Glutamatergic neuron (in vitro differentiated cells): ENCODE results near the gene FBXO44. TPM values are rescaled to one million over a fixed set of nuclear protein-coding genes. Genes with fewer than 3 reads are reported as not detected.

Experiments
- DNase-seq: peaks from one replicate; pipeline ENCODE4 v3.0.0; 2022
- H3K27ac Mint-ChIP-seq: one replicate; pipeline ENCODE4 v1.8.0; 2020; ENCODE audit warnings: mild to moderate bottlenecking, mixed read lengths, inconsistent platforms; ENCODE audit not compliant: unreplicated experiment
- H3K27me3 Mint-ChIP-seq: one replicate; pipeline ENCODE4 v1.8.0; 2020; ENCODE audit warnings: mild to moderate bottlenecking, moderate library complexity, mixed read lengths, inconsistent platforms; ENCODE audit not compliant: unreplicated experiment
- H3K36me3 Mint-ChIP-seq: one replicate; pipeline ENCODE4 v1.8.0; 2020; ENCODE audit warnings: mild to moderate bottlenecking, mixed read lengths, inconsistent platforms; ENCODE audit not compliant: unreplicated experiment
- H3K4me1 Mint-ChIP-seq: one replicate; pipeline ENCODE4 v1.8.0; 2020; ENCODE audit warnings: mild to moderate bottlenecking, low read depth, mixed read lengths, inconsistent platforms; ENCODE audit not compliant: unreplicated experiment
- H3K4me3 Mint-ChIP-seq: one replicate; pipeline ENCODE4 v1.8.0; 2020; ENCODE audit warnings: mild to moderate bottlenecking, mixed read lengths, inconsistent platforms; ENCODE audit not compliant: unreplicated experiment
- H3K9me3 Mint-ChIP-seq: one replicate; pipeline ENCODE4 v1.8.0; 2020; ENCODE audit warnings: mild to moderate bottlenecking, moderate library complexity, mixed read lengths, inconsistent platforms; ENCODE audit not compliant: unreplicated experiment
- CTCF ChIP-seq: fragments of 200-600 bp; sonication (generic); IDR thresholded peaks from one replicate; pipeline ENCODE4 v1.5.0; 2021; ENCODE audit not compliant: partially characterized antibody, unreplicated experiment
- total RNA-seq: library from RNA; stranded (reverse); fragmentation: NEBNext Ultra II Directional; extraction: Animal tissue kit (Norgen Biotek cat#: 25700); gene quantifications from one replicate; pipeline ENCODE4 v1.2.1, GENCODE V29; 2021; ENCODE audit not compliant: unreplicated experiment

The FBXO44 gene
- total RNA-seq, 1 donor from 2014 or later, result 51.7 TPM

DNA sequence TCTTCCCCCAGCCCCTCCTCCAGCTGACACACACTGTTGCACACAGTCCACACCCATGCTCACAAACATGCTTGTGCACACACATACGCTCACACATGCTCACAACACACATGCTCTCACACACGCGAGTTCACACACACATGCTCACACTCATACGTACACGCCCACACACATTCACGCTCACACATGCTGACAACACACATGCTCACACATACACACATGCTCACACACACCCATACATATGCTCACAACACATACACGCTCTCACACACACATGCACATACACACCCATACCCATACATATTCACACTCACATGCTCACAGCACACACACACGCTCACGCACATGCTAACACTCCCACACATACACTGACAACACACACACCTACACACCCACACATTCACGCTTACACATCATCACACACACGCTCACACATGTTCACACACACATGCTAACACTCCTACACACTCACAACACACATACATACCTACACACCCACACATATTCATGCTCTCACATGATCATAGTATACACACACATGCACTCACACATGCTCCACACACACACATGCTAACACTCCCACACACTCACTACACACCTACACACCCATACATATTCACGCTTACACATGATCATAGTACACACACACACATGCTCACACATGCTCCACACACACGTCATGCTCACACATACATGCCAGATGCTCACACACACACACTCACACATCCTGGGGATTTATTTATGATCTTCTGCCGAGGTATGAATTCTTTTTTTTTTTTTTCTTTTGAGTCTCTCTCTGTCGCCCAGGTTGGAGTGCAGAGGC is 47.5 kb downstream of the FBXO44 start:
- TF ChIP-seq CTCF, result no peak
- no peak overlapping the region for H3K27ac Mint-ChIP-seq
- H3K4me1 Mint-ChIP-seq, result peaks cover 46% of the 10 kb centered on the region
- no peak for DNase-seq
- H3K27me3 Mint-ChIP-seq, result peaks cover 2% of the 10 kb centered on the region
- peaks cover 1% of the 10 kb centered on the region for H3K9me3 Mint-ChIP-seq
- no peak overlapping the region for H3K4me3 Mint-ChIP-seq
- no peaks in the 10 kb centered on the region for H3K36me3 Mint-ChIP-seq

DNA sequence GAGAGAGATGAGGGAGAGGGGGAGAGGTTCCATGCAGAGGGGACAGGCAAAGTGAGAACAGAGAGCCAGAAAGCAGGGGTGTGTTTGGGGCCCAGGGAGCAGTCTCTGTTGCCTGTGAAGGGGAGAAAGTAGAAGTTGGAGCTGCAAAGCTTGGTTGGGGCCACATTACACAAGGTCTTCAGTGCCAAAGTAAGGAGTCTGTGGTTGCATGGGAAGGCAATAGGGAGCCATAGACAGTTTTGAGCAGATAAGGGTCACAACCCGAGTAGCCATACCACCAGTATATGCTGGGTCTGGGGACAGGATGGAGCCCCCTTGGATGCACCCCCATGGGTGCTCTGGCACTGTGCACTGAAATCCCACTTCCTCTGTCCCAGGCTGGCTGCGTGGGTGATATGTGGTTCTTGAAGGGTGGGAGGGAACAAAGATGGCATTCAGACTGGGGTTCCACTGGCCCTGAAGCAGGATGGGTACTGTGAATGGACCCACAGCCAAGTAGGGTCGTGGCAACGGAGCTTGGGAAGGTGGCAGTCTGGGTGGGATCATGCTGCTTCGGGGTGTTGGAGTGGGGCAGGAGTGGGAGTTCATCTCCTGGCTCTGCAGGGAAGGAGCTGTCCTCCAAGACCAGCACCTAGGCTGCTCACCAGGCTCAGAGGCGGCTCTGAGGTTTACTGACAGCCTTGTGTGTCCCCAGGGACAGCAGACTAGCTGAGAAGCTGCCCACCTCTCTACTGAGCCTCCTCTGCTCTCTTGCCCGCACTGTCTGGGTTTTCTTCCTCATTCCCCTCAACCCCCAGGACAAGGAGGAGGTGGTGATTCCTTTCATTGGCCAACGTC is 48.9 kb downstream of the FBXO44 start:
- peak overlapping the region; percentile 24 for H3K27ac Mint-ChIP-seq
- peaks cover 2% of the 10 kb centered on the region for H3K27me3 Mint-ChIP-seq
- H3K36me3 Mint-ChIP-seq, result no peaks in the 10 kb centered on the region
- no peak for TF ChIP-seq CTCF
- H3K4me3 Mint-ChIP-seq, result no peak overlapping the region
- peaks cover 1% of the 10 kb centered on the region for H3K9me3 Mint-ChIP-seq
- peaks cover 44% of the 10 kb centered on the region for H3K4me1 Mint-ChIP-seq
- no peak for DNase-seq

GRCh38 chr1:11704194-11704529 is 49.5 kb downstream of the FBXO44 start:
- Mint-ChIP-seq H3K27ac (peak overlapping the region; percentile 24), H3K9me3 (peaks cover 1% of the 10 kb centered on the region), H3K27me3 (peaks cover 2% of the 10 kb centered on the region), H3K4me3 (no peak overlapping the region), H3K36me3 (no peaks in the 10 kb centered on the region), H3K4me1 (peaks cover 38% of the 10 kb centered on the region)
- no peak for TF ChIP-seq CTCF
- no peak for DNase-seq

DNA sequence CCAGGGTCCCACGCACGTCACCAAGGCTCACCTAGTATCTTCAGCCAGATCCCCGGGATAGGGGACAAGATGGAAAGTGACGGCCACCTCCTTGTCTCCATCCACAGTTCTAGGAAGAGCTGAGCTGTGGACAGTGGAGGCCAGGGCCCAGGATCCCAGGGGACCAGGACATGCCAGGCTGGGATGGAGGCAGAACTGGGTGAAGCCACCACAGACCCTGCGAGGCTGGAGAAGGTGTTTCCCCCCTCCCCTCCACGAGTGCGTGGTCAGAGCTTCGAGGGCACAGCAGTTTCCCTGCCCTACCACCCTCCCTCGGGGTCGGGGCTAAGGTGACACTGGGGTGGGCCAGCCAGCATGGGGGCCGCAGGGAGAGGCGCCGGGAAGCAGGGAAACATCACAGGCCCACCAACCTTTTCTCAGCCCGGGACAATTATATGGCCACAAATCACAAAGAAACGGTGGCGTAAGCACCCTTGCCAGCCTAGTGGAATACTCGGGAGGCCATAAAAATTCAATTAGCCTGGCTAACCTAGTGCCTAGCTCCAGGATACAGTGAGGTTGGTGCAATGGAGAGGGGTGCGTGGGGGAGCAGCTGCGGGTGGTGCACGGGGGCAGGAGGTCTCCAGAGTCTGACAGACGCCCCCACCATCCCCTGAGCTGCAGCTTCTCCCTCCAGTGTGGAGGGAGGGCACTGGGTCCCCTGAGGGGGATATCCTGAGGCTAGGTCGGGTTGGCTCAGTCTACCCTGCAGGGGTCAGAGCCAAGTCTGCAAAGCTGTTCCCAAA is 50.2 kb downstream of the FBXO44 start:
- TF ChIP-seq CTCF, result no peak
- no peaks in the 10 kb centered on the region for H3K36me3 Mint-ChIP-seq
- peaks cover 37% of the 10 kb centered on the region for H3K4me1 Mint-ChIP-seq
- peak overlapping the region; percentile 68 for H3K4me3 Mint-ChIP-seq
- H3K27me3 Mint-ChIP-seq, result peaks cover 2% of the 10 kb centered on the region
- H3K9me3 Mint-ChIP-seq, result peaks cover 4% of the 10 kb centered on the region
- peak overlapping the region; percentile 24 for H3K27ac Mint-ChIP-seq
- DNase-seq, result no peak
